ENCODE results near the gene CDH4.

CDH4 gene

GRCh38 chr20:61521687-61522420, 269.8 kb downstream of the CDH4 start:
- no peak for DNase-seq

- no peak for DNase-seq
Measured at GRCh38 chr20:61522498-61523090, 270.5 kb downstream of the CDH4 start.

- no peak for DNase-seq
Measured at GRCh38 chr20:61523145-61523544, 271.1 kb downstream of the CDH4 start.

GRCh38 chr20:61524951-61525666, 273.0 kb downstream of the CDH4 start:
- no peak for DNase-seq

DNA sequence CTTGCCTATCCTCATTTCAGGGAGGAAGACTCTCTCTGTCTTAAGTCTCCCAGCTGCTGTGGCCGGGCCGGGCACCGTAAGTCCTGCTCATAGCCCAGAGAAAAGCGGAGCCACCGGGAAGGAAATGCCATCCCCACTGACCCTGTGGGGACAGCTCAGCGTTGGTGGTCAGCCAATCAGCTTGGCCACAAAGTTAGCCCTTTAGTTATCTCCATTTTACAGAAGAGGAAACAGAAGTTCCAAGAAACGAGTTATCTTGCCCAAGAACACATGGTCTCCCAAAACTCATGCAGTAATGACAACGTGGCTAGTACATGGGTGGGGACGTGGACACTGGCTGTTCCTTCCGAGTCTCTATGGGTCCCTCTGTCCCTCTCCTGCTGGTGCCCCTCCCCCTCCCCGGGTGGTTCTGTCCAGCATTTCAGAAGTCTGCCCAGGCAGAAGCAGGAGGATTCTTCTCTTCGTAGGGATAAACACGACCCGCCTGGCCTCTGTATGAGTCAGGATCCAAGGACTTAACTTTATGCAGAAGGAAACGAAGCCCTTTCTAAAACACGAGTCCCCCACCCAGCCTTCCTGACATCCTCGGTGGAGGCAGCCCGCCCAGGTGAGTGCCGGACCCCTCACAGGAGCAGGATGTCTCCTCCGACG, 273.8 kb downstream of the CDH4 start:
- no peak for DNase-seq

GRCh38 chr20:61526907-61527306, 274.8 kb downstream of the CDH4 start:
- DNase-seq: no peak

GRCh38 chr20:61527626-61528025, 275.6 kb downstream of the CDH4 start:
- DNase-seq: no peak

GRCh38 chr20:61528591-61528990, 276.5 kb downstream of the CDH4 start:
- no peak for DNase-seq

GRCh38 chr20:61529354-61529753, 277.3 kb downstream of the CDH4 start:
- DNase-seq: no peak

DNA sequence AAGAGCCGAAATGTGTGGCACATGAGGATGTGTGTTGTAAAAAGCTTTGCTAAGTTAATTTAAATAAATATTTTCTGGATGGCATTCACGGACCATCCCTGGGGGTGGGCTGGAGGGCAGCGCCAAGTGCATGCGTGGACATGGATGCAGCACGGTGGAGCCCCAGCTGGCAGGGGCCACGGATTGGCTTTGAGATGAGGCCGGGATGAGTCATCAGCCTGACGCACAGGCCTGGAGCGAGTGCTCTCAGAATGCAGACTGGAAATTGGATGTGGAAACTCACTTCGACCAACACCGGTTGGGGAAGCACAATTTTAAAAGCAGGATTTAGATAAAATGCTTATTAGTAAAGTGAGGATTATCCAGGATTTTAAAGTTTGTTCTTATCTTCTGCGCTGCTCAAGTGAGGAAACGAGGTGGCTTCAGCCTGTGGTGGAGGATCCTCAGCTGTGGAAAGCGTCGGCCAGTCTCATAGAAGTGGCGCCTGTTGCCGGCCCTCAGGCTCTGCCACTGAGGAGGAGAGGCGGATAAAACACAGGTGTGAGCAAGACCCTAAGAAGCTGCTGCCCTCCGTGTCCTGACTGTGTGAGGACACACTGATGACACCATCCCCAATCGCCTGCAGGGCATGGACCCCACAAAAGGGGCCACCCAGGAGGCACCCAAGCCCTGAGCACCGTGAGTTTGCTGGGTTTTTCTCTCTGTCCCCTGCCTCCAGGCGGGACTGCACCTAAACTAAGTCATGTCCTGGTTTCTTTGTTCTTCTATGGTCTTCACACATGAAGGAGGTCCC, 279.7 kb downstream of the CDH4 start:
- no peak for DNase-seq

GRCh38 chr20:61532736-61533135, 280.7 kb downstream of the CDH4 start:
- DNase-seq: no peak

DNA sequence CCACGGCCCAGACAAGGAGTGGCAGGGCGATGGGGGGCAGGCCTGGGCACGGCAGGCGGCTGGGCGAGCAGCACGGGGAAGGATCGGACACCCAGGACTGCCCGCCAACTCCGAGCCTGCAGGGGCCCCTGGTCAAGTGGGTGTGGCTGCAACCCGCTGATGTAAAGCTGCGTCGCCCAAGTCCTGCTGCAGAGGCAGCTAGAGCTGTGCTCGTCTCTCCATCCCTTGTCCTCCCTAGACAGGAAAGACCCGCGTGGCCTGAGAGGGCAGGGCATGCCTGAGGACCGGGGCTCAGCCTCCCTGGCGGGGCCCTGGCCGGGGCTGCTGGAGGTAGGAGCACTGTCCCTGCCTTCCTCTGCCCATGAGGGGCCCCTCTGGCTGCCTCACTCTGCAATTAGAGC, 281.2 kb downstream of the CDH4 start:
- DNase-seq: no peak

GRCh38 chr20:61534346-61534745, 282.3 kb downstream of the CDH4 start:
- DNase-seq: no peak

DNA sequence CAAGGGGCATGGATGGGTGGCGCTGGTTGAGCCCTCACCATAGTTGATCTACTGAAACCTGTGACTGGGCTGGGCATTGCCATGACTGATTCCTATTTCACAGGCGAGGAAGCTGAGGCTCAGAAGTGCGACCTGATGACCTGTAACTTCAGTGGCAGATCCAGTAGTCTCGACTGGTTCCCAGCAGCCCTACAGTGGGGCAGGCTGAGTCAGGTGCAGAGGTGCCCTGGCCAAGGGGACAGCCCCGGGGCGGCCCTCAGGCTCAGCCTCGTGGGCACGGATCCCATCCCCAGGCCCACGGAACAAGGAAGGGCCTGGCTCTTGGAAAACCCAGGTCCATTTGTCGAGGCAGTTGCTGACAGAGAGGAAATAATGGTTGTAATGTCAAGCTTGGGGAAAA, 283.0 kb downstream of the CDH4 start:
- no peak for DNase-seq

DNA sequence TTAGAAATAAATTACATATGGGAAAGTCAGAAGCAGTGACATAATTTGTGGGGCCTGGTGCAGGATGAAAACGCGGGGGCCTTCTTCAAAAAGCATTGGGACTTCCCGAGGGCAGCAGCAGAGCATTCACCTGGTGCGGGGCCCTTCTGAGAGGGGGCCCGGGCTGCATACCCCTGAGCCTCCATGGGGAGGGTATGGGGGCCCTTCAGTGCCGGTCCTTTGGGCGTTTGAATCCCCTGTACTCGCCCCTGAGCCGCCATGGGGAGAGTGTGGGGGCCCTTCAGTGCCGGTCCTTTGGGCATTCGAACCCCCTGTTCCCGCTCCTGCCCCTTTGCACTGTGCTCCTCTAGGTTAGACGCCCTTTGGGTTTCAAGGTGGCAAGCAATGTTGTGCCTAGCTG, 283.5 kb downstream of the CDH4 start:
- no peak for DNase-seq

GRCh38 chr20:61535956-61536355, 283.9 kb downstream of the CDH4 start:
- DNase-seq: no peak

DNA sequence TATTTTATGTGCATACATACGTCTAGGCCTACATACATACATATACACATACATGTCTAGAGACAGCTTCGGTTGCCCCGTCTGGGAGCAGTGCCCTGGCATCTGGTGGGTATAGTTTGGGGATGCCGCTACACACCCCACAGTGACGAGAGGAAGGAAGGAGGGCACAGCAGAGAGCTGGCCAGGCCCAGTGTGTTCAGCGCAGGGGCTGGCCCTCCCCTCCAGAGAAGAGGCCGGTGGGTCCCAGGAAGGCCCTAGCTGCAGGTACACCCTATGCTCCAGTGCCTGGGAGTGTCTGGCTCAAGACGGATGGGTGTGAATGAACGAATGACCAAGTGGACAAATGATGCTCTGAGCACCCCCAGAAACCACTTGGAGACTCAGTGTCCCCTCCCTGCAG, 284.6 kb downstream of the CDH4 start:
- DNase-seq: no peak

- DNase-seq: no peak
Measured at GRCh38 chr20:61537239-61538182, 285.4 kb downstream of the CDH4 start.

GRCh38 chr20:61538183-61538942, 286.3 kb downstream of the CDH4 start:
- no peak for DNase-seq

DNA sequence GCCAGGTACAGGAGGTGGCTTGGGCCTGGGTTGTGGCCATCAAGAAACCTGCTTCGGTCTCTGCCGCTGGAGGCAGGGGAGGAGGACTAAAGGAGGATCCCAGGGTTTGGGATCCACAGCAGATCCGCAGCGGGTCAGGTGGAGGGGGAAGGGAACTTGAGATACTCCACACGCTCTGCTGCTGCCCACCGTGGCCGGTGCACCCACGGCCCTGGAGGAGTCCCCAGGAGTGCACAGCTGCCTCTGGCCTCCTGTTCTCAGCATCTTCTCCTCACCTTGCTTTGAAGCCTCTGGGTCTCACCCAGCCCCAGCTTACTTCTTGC, 286.8 kb downstream of the CDH4 start:
- no peak for DNase-seq
